Measurements from ENCODE around the gene CDH8.
"Not testable (repeated sequence)": the region's sequence is repeated elsewhere in the genome, so short reads cannot be mapped to it uniquely, and the experiment has no call there.

Gene CDH8

DNA sequence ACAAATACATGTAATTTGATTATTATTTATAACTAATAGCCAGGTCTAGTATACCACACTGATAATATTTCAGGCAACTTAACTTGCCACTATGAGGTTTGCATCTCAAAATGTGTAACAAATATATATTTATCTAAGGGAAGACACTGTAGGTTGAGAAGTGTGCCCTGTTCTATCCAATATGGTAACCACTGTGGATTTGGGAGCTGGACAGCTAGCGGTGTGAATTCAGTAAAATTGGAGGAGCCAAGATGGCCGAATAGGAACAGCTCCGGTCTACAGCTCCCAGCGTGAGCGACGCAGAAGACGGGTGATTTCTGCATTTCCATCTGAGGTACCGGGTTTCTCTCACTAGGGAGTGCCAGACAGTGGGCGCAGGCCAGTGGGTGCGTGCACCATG lies 235.0 kb downstream of the CDH8 start:
- not testable (repeated sequence) for H3K4me1 ChIP-seq (ENCODE audit: control insufficient read depth, low read depth, low read length); H3K9ac ChIP-seq (ENCODE audit: low read length); H3K4me3 ChIP-seq (ENCODE audit: low read length); H3K27ac ChIP-seq (ENCODE audit: low read length); H3K36me3 ChIP-seq (ENCODE audit: control insufficient read depth, low read depth, low read length); H3K27me3 ChIP-seq (ENCODE audit: control insufficient read depth, insufficient read depth, low read length); H3K9me3 ChIP-seq (ENCODE audit: control insufficient read depth, low read depth, low read length)

DNA sequence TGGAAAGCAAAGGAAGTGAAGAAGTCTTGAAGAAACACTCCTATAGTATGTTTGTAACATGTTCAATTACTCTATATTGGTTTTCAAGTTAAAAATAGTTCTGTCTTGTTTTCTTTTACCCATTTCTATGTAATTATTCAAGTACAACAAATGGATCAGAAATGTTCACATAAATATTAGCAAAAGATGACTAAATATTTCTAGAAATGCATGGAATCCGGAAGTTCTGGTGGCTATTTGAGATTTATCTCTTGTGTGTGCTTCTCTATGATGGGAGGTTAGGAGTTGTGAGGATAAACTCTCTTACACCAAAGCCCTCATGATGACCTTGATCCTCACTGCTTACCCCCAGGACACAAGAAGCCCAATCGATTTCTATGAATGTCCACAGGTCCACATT lies 237.5 kb downstream of the CDH8 start:
- H3K9me3 ChIP-seq (ENCODE audit: control insufficient read depth, low read depth, low read length), result no peaks in the 10 kb centered on the region
- no peaks in the 10 kb centered on the region for H3K36me3 ChIP-seq (ENCODE audit: control insufficient read depth, low read depth, low read length)
- H3K4me1 ChIP-seq (ENCODE audit: control insufficient read depth, low read depth, low read length), result no peaks in the 10 kb centered on the region
- H3K4me3 ChIP-seq (ENCODE audit: low read length), result no peak overlapping the region
- no peaks in the 10 kb centered on the region for H3K27me3 ChIP-seq (ENCODE audit: control insufficient read depth, insufficient read depth, low read length)
- no peak overlapping the region for H3K27ac ChIP-seq (ENCODE audit: low read length)
- H3K9ac ChIP-seq (ENCODE audit: low read length), result no peak overlapping the region

DNA sequence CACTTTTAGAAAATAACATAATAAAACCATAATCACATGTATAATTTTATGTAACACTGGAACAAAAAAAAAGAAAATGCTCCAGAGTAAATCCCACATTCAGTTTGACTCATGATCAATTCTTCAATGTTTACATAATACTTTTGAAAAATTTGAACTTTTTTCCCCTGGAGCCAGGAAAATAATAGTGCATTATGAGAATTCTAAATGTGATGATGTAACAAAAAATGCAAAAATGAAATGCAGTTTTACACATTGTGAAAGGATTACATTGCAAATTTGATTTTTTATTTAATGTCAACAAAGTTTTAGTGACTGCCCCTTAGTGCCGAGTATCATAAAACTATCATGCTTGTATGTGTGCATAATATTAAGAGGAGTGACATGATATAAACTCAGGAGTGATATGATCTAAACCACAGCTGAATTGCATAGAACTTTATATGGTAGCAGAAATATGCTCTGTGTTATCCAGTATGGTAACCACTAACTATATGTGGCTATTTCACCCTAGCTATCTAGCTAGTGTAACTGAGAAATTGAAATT lies 238.2 kb downstream of the CDH8 start:
- Histone ChIP-seq H3K27ac (ENCODE audit: low read length) (no peak overlapping the region), H3K9ac (ENCODE audit: low read length) (no peak overlapping the region), H3K9me3 (ENCODE audit: control insufficient read depth, low read depth, low read length) (no peaks in the 10 kb centered on the region), H3K4me1 (ENCODE audit: control insufficient read depth, low read depth, low read length) (no peaks in the 10 kb centered on the region), H3K36me3 (ENCODE audit: control insufficient read depth, low read depth, low read length) (no peaks in the 10 kb centered on the region), H3K27me3 (ENCODE audit: control insufficient read depth, insufficient read depth, low read length) (no peaks in the 10 kb centered on the region), H3K4me3 (ENCODE audit: low read length) (no peak overlapping the region)

DNA sequence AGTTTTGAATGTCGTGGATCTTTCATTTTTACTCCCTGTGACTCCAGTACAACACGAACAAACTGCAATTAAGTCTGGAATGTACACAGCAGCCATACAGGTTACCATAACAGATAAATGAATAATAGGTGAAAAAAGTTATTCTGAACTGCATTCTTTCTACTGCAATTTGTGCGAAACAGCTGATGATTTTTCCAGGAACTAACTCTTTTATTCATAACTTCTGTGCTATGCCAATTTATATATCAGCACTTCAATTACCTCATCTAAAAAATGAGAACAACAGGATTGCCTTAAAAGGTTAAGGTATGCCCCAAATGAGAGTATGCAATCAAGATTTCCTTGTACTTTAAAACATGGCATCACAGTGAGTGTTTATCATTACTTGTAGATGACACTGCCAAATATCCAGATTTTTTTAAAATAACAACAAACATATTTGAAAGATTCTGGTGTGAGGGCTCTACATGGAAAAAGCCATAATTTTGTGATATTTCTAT lies 238.9 kb downstream of the CDH8 start:
- Histone ChIP-seq H3K36me3 (ENCODE audit: control insufficient read depth, low read depth, low read length) (no peaks in the 10 kb centered on the region), H3K9ac (ENCODE audit: low read length) (no peak overlapping the region), H3K9me3 (ENCODE audit: control insufficient read depth, low read depth, low read length) (no peaks in the 10 kb centered on the region), H3K4me1 (ENCODE audit: control insufficient read depth, low read depth, low read length) (no peaks in the 10 kb centered on the region), H3K27me3 (ENCODE audit: control insufficient read depth, insufficient read depth, low read length) (no peaks in the 10 kb centered on the region), H3K27ac (ENCODE audit: low read length) (no peak overlapping the region), H3K4me3 (ENCODE audit: low read length) (no peak overlapping the region)

DNA sequence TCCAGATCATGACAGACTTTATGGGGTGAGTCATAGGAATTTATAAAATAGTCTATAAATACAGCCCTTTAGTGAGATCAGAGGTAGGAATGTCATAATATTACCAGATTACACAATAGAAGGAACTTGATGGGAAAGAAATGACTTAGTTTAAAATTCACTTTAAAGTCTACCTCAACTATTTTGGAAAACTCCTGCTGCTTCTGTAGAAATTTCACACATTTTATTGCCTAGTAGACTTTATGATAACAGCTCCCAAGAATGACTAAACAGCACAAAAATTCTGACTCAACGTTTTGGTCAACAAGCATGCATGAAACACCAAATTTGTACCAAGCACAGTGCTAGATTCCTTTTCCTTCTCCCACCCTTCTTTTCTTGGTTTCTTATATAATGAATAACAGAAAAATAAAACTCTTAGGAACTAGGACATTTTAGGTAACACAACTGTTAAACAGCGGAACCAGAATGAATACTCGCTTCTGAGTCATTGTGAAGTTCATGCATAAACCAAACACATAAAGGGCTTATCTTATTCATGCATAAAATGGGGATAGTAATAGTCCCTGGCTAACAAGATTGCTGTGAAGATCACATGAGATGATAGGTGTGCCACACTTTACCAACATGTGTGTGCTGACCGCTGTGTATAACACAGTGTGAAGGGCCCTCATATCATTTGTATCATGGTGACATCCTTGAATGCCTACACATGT lies 243.9 kb downstream of the CDH8 start:
- Histone ChIP-seq H3K4me3 (ENCODE audit: low read length) (no peak overlapping the region), H3K27ac (ENCODE audit: low read length) (no peak overlapping the region), H3K9me3 (ENCODE audit: control insufficient read depth, low read depth, low read length) (no peaks in the 10 kb centered on the region), H3K27me3 (ENCODE audit: control insufficient read depth, insufficient read depth, low read length) (no peaks in the 10 kb centered on the region), H3K9ac (ENCODE audit: low read length) (no peak overlapping the region), H3K36me3 (ENCODE audit: control insufficient read depth, low read depth, low read length) (no peaks in the 10 kb centered on the region), H3K4me1 (ENCODE audit: control insufficient read depth, low read depth, low read length) (no peaks in the 10 kb centered on the region)

DNA sequence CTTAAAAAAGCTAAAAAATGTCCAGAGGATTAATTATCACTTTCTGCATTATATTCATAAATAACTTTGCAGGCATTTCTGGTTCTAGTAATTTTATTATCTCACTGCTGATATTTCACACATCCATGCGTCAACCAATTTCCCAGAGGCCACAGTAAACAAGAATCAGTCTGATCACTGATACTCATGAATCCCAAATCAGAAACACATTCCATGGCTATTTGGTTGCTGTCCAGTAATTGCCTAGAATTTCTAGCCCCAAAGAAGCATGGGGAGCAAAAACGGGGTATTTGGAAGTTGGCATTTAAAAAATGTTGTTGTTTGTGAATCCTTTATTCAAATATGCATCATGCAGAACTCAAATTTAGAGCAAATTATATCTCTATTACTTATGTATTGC lies 244.8 kb downstream of the CDH8 start:
- Histone ChIP-seq H3K27me3 (ENCODE audit: control insufficient read depth, insufficient read depth, low read length) (no peaks in the 10 kb centered on the region), H3K4me3 (ENCODE audit: low read length) (no peak overlapping the region), H3K9ac (ENCODE audit: low read length) (no peak overlapping the region), H3K27ac (ENCODE audit: low read length) (no peak overlapping the region), H3K4me1 (ENCODE audit: control insufficient read depth, low read depth, low read length) (no peaks in the 10 kb centered on the region), H3K9me3 (ENCODE audit: control insufficient read depth, low read depth, low read length) (no peaks in the 10 kb centered on the region), H3K36me3 (ENCODE audit: control insufficient read depth, low read depth, low read length) (no peaks in the 10 kb centered on the region)

DNA sequence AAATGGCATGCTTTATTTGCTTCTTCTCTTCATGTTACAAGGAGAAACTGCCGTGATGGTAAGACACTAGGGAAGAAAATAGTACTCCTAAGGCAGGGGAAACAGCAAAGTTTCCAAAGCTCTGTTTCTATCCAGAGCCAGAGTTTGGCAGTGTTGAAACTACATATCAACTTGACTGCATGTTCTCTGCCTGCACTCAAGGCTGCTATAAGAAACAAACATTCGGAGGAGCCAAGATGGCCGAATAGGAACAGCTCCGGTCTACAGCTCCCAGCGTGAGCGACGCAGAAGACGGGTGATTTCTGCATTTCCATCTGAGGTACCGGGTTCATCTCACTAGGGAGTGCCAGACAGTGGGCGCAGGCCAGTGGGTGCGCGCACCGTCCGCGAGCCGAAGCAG lies 254.4 kb downstream of the CDH8 start:
- not testable (repeated sequence) for H3K4me1 ChIP-seq (ENCODE audit: control insufficient read depth, low read depth, low read length); H3K27me3 ChIP-seq (ENCODE audit: control insufficient read depth, insufficient read depth, low read length); H3K9ac ChIP-seq (ENCODE audit: low read length); H3K4me3 ChIP-seq (ENCODE audit: low read length); H3K36me3 ChIP-seq (ENCODE audit: control insufficient read depth, low read depth, low read length); H3K27ac ChIP-seq (ENCODE audit: low read length); H3K9me3 ChIP-seq (ENCODE audit: control insufficient read depth, low read depth, low read length)

DNA sequence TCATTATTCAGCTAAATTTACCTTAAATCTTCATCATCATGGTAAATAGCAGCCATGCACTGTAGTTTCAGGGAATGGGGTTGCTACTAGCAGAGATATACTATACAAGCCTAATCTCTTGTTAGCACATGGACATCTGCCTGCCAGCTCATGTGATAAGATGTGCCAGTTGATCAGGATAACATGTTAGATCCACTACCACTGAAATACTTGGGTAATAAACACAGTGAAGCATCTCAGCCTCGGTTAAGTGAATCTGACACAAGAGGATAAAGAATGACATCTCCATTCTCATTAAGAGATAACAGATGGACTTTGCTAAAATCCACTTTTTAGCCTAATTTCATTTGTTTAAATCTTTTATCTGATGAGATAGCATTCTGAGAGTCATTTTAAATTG lies 256.1 kb downstream of the CDH8 start:
- H3K27ac ChIP-seq (ENCODE audit: low read length), result no peak overlapping the region
- H3K4me1 ChIP-seq (ENCODE audit: control insufficient read depth, low read depth, low read length), result no peaks in the 10 kb centered on the region
- no peaks in the 10 kb centered on the region for H3K9me3 ChIP-seq (ENCODE audit: control insufficient read depth, low read depth, low read length)
- no peaks in the 10 kb centered on the region for H3K36me3 ChIP-seq (ENCODE audit: control insufficient read depth, low read depth, low read length)
- no peak overlapping the region for H3K4me3 ChIP-seq (ENCODE audit: low read length)
- H3K27me3 ChIP-seq (ENCODE audit: control insufficient read depth, insufficient read depth, low read length), result no peaks in the 10 kb centered on the region
- H3K9ac ChIP-seq (ENCODE audit: low read length), result no peak overlapping the region

DNA sequence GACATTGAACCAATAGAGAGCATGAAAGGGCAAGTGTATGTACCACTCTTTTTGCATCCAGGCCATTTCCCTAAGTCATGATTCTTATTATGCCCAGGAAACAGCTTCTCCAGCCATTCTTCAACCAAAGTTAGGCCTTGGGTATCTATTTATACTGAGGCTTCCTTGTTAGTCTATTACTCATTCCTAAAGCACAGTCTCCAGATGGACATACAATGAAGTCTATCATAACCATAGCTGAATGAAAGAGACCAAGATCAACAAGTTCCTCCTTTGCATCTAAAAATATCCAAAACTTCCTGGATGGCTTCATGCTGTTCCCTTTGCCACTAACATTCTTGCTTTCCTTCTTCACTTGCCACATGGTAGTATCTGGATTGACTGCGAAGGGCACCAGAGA lies 265.9 kb downstream of the CDH8 start:
- no peak overlapping the region for H3K4me3 ChIP-seq (ENCODE audit: low read length)

DNA sequence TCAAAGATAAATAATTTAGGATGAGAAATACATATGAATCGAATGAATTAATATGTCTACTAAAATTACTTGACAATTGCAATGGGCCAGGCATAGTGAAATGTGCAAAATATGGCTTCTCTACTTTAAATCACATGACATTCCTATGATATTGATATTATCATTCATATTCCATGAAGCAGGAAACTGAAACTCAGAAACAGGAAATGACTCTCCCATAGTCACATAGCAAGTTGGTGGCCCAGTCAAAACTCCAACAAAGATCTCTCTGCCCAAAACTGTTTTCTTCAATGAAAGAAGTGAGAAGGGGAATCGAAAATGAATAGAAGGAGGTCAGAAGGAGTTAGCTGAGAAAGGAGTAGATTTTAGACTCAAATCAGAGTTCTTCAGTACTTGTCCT lies 272.2 kb downstream of the CDH8 start:
- no peaks in the 10 kb centered on the region for H3K27me3 ChIP-seq (ENCODE audit: control insufficient read depth, insufficient read depth, low read length)
- H3K36me3 ChIP-seq (ENCODE audit: control insufficient read depth, low read depth, low read length), result no peaks in the 10 kb centered on the region
- H3K9me3 ChIP-seq (ENCODE audit: control insufficient read depth, low read depth, low read length), result no peaks in the 10 kb centered on the region
- no peak overlapping the region for H3K9ac ChIP-seq (ENCODE audit: low read length)
- H3K4me1 ChIP-seq (ENCODE audit: control insufficient read depth, low read depth, low read length), result no peaks in the 10 kb centered on the region
- no peak overlapping the region for H3K4me3 ChIP-seq (ENCODE audit: low read length)
- H3K27ac ChIP-seq (ENCODE audit: low read length), result no peak overlapping the region

More for the DNA sequence above, 265.9 kb downstream of the CDH8 start:
- Histone ChIP-seq H3K9ac (ENCODE audit: low read length) (no peak overlapping the region), H3K27ac (ENCODE audit: low read length) (no peak overlapping the region), H3K27me3 (ENCODE audit: control insufficient read depth, insufficient read depth, low read length) (no peaks in the 10 kb centered on the region), H3K9me3 (ENCODE audit: control insufficient read depth, low read depth, low read length) (no peaks in the 10 kb centered on the region), H3K4me1 (ENCODE audit: control insufficient read depth, low read depth, low read length) (peaks cover 6% of the 10 kb centered on the region), H3K36me3 (ENCODE audit: control insufficient read depth, low read depth, low read length) (no peaks in the 10 kb centered on the region)

DNA sequence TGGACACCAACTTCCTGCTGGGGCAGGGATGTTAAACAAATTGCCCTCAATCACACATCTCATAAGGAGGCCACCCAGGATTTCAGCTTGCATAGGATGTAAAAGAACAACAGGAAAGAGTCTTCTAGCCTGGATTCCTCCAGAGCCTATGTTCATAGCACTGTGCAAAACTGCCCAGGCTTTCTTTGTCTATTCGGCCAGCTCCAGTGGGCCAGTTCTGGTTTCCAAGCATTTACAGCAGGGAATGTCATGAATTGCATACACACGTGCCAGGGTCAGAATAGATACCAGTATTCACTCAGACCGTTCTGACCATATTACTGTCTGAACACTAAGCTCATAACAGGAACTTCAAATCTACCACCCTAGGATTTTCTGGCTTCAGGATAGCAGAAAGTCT lies 273.2 kb downstream of the CDH8 start:
- no peak overlapping the region for H3K27ac ChIP-seq (ENCODE audit: low read length)
- H3K36me3 ChIP-seq (ENCODE audit: control insufficient read depth, low read depth, low read length), result no peaks in the 10 kb centered on the region
- no peak overlapping the region for H3K9ac ChIP-seq (ENCODE audit: low read length)
- H3K27me3 ChIP-seq (ENCODE audit: control insufficient read depth, insufficient read depth, low read length), result no peaks in the 10 kb centered on the region
- H3K4me1 ChIP-seq (ENCODE audit: control insufficient read depth, low read depth, low read length), result no peaks in the 10 kb centered on the region
- H3K9me3 ChIP-seq (ENCODE audit: control insufficient read depth, low read depth, low read length), result no peaks in the 10 kb centered on the region
- no peak overlapping the region for H3K4me3 ChIP-seq (ENCODE audit: low read length)

DNA sequence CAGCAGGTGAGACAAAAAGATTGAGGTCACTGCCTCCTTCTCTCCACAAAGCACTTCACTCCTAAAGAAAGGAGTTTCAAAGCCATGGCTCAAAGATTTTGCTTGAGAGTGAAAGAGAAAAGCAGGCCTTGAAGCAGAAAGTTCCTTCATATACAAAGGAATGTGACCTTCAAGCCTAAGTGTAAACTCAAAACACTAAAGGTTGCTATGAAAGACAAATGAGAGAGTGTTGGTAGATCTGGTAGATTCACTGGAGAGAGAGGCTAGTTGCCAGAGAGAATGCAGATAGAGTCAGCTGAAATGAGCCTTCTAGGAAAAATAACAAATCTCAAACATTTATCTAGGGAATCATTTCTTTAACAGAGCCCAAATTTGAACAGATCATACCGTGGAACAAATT lies 305.2 kb downstream of the CDH8 start:
- no peak overlapping the region for H3K4me3 ChIP-seq (ENCODE audit: low read length)
- H3K36me3 ChIP-seq (ENCODE audit: control insufficient read depth, low read depth, low read length), result no peaks in the 10 kb centered on the region
- H3K27me3 ChIP-seq (ENCODE audit: control insufficient read depth, insufficient read depth, low read length), result no peaks in the 10 kb centered on the region
- no peaks in the 10 kb centered on the region for H3K9me3 ChIP-seq (ENCODE audit: control insufficient read depth, low read depth, low read length)
- H3K9ac ChIP-seq (ENCODE audit: low read length), result no peak overlapping the region
- H3K4me1 ChIP-seq (ENCODE audit: control insufficient read depth, low read depth, low read length), result peaks cover 24% of the 10 kb centered on the region
- no peak overlapping the region for H3K27ac ChIP-seq (ENCODE audit: low read length)
